Measurements from ENCODE around the gene NKD1. TPM values are rescaled to one million over a fixed set of nuclear protein-coding genes. Genes with fewer than 3 reads are reported as not detected.

The NKD1 gene
- total RNA-seq, 2 experiments from 2014 or later, result 0.26 to 0.44 TPM

- Mint-ChIP-seq H3K4me1 (ENCODE audit: low read depth) (peaks cover 13% of the 10 kb centered on the region), H3K27ac (no peak overlapping the region), H3K9me3 (ENCODE audit: insufficient read depth) (no peaks in the 10 kb centered on the region), H3K27me3 (ENCODE audit: low read depth) (peaks cover 2% of the 10 kb centered on the region), H3K36me3 (ENCODE audit: low read depth) (no peaks in the 10 kb centered on the region), H3K4me3 (no peak overlapping the region)
- ATAC-seq (no peak), DNase-seq (no peak)
- ChIA-PET CTCF (interaction anchor here (1.0 to 1.3 kb wide), 3 partner anchors 59 to 241 kb away, joined by 3 to 4 read pairs (median 3); no protein-coding TSS in a partner anchor), POLR2A (interaction anchor here (0.5 kb wide), 1 partner anchor 310 kb away, joined by 3 read pairs; no protein-coding TSS in a partner anchor)
Measured at GRCh38 chr16:50568187-50568815, 20.1 kb downstream of the NKD1 start.

- Mint-ChIP-seq H3K9me3 (ENCODE audit: insufficient read depth) (no peaks in the 10 kb centered on the region), H3K4me1 (ENCODE audit: low read depth) (peaks cover 11% of the 10 kb centered on the region), H3K36me3 (ENCODE audit: low read depth) (no peaks in the 10 kb centered on the region), H3K4me3 (no peak overlapping the region), H3K27me3 (ENCODE audit: low read depth) (peaks cover 2% of the 10 kb centered on the region), H3K27ac (no peak overlapping the region)
- no peak for DNase-seq
- ChIA-PET POLR2A (no interaction called here), CTCF (interaction anchor here (0.9 kb wide), 1 partner anchor 236 kb away, joined by 3 read pairs; no protein-coding TSS in a partner anchor)
- ATAC-seq, result no peak
Measured at GRCh38 chr16:50570354-50570753, 22.2 kb downstream of the NKD1 start.

GRCh38 chr16:50570808-50571598 lies 22.8 kb downstream of the NKD1 start:
- Mint-ChIP-seq H3K4me3 (no peak overlapping the region), H3K9me3 (ENCODE audit: insufficient read depth) (no peaks in the 10 kb centered on the region), H3K4me1 (ENCODE audit: low read depth) (peaks cover 11% of the 10 kb centered on the region), H3K36me3 (ENCODE audit: low read depth) (no peaks in the 10 kb centered on the region), H3K27me3 (ENCODE audit: low read depth) (peaks cover 2% of the 10 kb centered on the region), H3K27ac (no peak overlapping the region)
- ChIA-PET CTCF (interaction anchor here (0.9 kb wide), 1 partner anchor 235 kb away, joined by 3 read pairs; no protein-coding TSS in a partner anchor), POLR2A (no interaction called here)
- ATAC-seq, result no peak
- no peak for DNase-seq

GRCh38 chr16:50571786-50572185 lies 23.6 kb downstream of the NKD1 start:
- DNase-seq (no peak), ATAC-seq (no peak)
- H3K27ac Mint-ChIP-seq, result no peak overlapping the region
- ChIA-PET CTCF (no interaction called here), POLR2A (no interaction called here)
- H3K4me1 Mint-ChIP-seq (ENCODE audit: low read depth), result peaks cover 11% of the 10 kb centered on the region
- no peaks in the 10 kb centered on the region for H3K9me3 Mint-ChIP-seq (ENCODE audit: insufficient read depth)
- H3K27me3 Mint-ChIP-seq (ENCODE audit: low read depth), result peaks cover 2% of the 10 kb centered on the region
- H3K4me3 Mint-ChIP-seq, result no peak overlapping the region
- H3K36me3 Mint-ChIP-seq (ENCODE audit: low read depth), result no peaks in the 10 kb centered on the region

DNA sequence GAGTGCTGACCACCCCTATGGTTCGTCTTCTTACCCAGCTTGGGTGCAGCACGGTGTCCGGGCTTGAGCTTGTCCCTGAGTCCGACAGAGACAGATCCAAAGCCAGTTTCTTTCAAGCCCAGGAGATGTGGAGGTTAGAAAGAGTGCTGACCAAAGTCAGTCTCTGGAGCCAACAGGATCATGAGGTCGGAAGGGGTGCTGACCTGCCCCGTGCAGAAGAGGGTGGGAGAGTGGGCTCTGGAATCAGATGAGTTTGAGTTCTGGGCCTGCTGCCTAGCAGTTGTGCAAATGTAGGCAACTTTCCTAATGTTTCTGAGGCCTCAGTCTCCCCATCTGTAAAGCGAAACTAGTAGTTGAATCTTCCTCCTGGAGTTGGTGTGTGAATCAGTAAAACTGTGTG lies 24.5 kb downstream of the NKD1 start:
- DNase-seq (no peak), ATAC-seq (no peak)
- Mint-ChIP-seq H3K4me3 (no peak overlapping the region), H3K27me3 (ENCODE audit: low read depth) (peaks cover 2% of the 10 kb centered on the region), H3K9me3 (ENCODE audit: insufficient read depth) (no peaks in the 10 kb centered on the region), H3K36me3 (ENCODE audit: low read depth) (no peaks in the 10 kb centered on the region), H3K4me1 (ENCODE audit: low read depth) (peaks cover 9% of the 10 kb centered on the region), H3K27ac (no peak overlapping the region)
- ChIA-PET POLR2A (no interaction called here), CTCF (no interaction called here)

DNA sequence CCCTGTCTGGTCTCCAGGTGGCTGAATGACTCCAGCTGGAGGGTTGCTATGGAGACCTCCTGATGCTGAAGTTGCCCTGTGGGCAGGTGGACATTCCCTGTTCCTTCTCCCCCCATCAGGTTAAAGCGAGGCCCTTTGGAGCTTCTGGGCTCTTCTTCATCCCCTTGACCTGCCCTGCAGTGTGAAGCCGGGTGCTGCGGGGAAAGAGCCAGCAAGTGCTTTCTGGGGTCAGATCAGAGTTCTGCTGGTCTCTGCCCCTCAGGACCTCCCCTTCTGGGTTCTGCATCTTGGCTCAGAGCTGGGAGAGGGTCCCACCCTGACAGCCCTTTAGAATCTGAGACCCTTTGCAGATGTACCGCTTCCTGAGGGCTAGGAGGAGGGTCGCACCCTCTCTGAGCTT lies 25.1 kb downstream of the NKD1 start:
- H3K27ac Mint-ChIP-seq, result no peak overlapping the region
- peaks cover 2% of the 10 kb centered on the region for H3K27me3 Mint-ChIP-seq (ENCODE audit: low read depth)
- H3K36me3 Mint-ChIP-seq (ENCODE audit: low read depth), result no peaks in the 10 kb centered on the region
- DNase-seq (no peak), ATAC-seq (no peak)
- H3K9me3 Mint-ChIP-seq (ENCODE audit: insufficient read depth), result no peaks in the 10 kb centered on the region
- CTCF ChIA-PET, result no interaction called here
- H3K4me1 Mint-ChIP-seq (ENCODE audit: low read depth), result peaks cover 3% of the 10 kb centered on the region
- POLR2A ChIA-PET, result no interaction called here
- no peak overlapping the region for H3K4me3 Mint-ChIP-seq

GRCh38 chr16:50573947-50574744 lies 25.9 kb downstream of the NKD1 start:
- POLR2A ChIA-PET, result no interaction called here
- Mint-ChIP-seq H3K4me3 (no peak overlapping the region), H3K9me3 (ENCODE audit: insufficient read depth) (no peaks in the 10 kb centered on the region), H3K27me3 (ENCODE audit: low read depth) (peaks cover 2% of the 10 kb centered on the region), H3K4me1 (ENCODE audit: low read depth) (no peaks in the 10 kb centered on the region), H3K27ac (no peak overlapping the region), H3K36me3 (ENCODE audit: low read depth) (no peaks in the 10 kb centered on the region)
- DNase-seq (no peak), ATAC-seq (no peak)
- CTCF ChIA-PET, result no interaction called here

- DNase-seq (no peak), ATAC-seq (no peak)
- Mint-ChIP-seq H3K27ac (no peak overlapping the region), H3K9me3 (ENCODE audit: insufficient read depth) (no peaks in the 10 kb centered on the region), H3K4me1 (ENCODE audit: low read depth) (no peaks in the 10 kb centered on the region), H3K4me3 (no peak overlapping the region), H3K27me3 (ENCODE audit: low read depth) (peaks cover under 1% of the 10 kb centered on the region), H3K36me3 (ENCODE audit: low read depth) (no peaks in the 10 kb centered on the region)
- ChIA-PET CTCF (no interaction called here), POLR2A (no interaction called here)
Measured at GRCh38 chr16:50574745-50575136, 26.5 kb downstream of the NKD1 start.

DNA sequence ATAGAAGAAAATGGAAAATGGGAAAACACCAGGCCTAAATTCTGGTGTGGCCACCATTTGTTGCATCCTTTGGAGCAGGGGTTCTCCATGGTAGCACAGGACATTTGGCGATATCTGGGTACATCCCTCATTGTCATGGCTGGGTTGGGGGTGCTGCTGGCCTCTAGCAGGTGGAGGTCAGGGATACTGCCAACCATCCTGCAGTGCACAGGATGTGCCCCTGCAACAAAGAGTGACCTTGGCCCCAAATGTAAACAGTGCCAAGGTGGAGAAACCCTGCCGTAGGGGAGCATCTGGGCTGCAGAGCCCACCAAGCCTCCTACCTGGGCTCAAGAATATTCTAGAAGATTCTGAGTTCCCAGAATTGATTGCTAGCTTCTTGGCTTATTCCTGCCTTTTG lies 27.5 kb downstream of the NKD1 start:
- Mint-ChIP-seq H3K36me3 (ENCODE audit: low read depth) (no peaks in the 10 kb centered on the region), H3K4me1 (ENCODE audit: low read depth) (no peaks in the 10 kb centered on the region), H3K4me3 (no peak overlapping the region), H3K9me3 (ENCODE audit: insufficient read depth) (no peaks in the 10 kb centered on the region), H3K27me3 (ENCODE audit: low read depth) (no peaks in the 10 kb centered on the region), H3K27ac (no peak overlapping the region)
- ChIA-PET POLR2A (no interaction called here), CTCF (no interaction called here)
- DNase-seq (no peak), ATAC-seq (no peak)

- ChIA-PET POLR2A (no interaction called here), CTCF (interaction anchor here (1.0 to 1.4 kb wide), 2 partner anchors 12 to 230 kb away, joined by 3 to 4 read pairs; no protein-coding TSS in a partner anchor)
- no peak overlapping the region for H3K27ac Mint-ChIP-seq
- H3K36me3 Mint-ChIP-seq (ENCODE audit: low read depth), result no peaks in the 10 kb centered on the region
- no peaks in the 10 kb centered on the region for H3K4me1 Mint-ChIP-seq (ENCODE audit: low read depth)
- no peak for ATAC-seq
- H3K27me3 Mint-ChIP-seq (ENCODE audit: low read depth), result no peaks in the 10 kb centered on the region
- H3K9me3 Mint-ChIP-seq (ENCODE audit: insufficient read depth), result no peaks in the 10 kb centered on the region
- no peak for DNase-seq
- no peak overlapping the region for H3K4me3 Mint-ChIP-seq
Measured at GRCh38 chr16:50576403-50577113, 28.4 kb downstream of the NKD1 start.

DNA sequence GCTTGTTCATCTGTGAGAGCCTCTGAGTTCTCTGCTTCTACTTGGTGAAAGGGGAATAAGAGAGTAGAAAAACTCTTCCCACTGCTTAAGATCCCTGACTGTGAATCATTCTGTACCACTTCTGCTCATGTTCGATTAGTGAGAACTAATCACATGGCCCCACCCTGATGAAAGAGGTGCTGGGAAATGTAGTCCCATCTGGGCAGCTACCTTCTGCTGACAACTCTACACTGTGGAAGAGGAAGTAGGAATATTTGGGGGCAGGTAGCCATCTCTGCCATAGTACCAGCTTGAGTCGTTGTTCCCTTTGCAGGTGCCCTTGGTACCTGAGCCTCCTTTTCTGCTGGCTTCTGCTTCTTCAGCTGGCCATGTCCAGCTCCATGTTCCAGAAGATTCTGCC lies 29.9 kb downstream of the NKD1 start:
- no peaks in the 10 kb centered on the region for H3K4me1 Mint-ChIP-seq (ENCODE audit: low read depth)
- ATAC-seq (no peak), DNase-seq (no peak)
- ChIA-PET POLR2A (no interaction called here), CTCF (interaction anchor here (1.1 kb wide), 1 partner anchor 49 kb away, joined by 3 read pairs; no protein-coding TSS in a partner anchor)
- H3K4me3 Mint-ChIP-seq, result no peak overlapping the region
- no peak overlapping the region for H3K27ac Mint-ChIP-seq
- no peaks in the 10 kb centered on the region for H3K9me3 Mint-ChIP-seq (ENCODE audit: insufficient read depth)
- H3K36me3 Mint-ChIP-seq (ENCODE audit: low read depth), result no peaks in the 10 kb centered on the region
- H3K27me3 Mint-ChIP-seq (ENCODE audit: low read depth), result no peaks in the 10 kb centered on the region

All from activated CD8-positive, alpha-beta T cell treated with anti-CD3 and anti-CD28 coated beads, Interleukin-2, amount 10 ng/mL, durations not matched to agents 7 days and 5 days (primary cell).